Measurements from ENCODE around the gene DUSP28. TPM values are rescaled to one million over a fixed set of nuclear protein-coding genes. Genes with fewer than 3 reads are reported as not detected.
"Not testable (repeated sequence)": the region's sequence is repeated elsewhere in the genome, so short reads cannot be mapped to it uniquely, and the experiment has no call there.

DUSP28 gene
- polyA plus RNA-seq, 3 donors from 2014 or later: 13.7 to 27.4 (median 27.4) TPM

- H3K4me1 Mint-ChIP-seq: peaks cover 55 to 58% of the 10 kb centered on the region in 2 donors
- peaks cover 5 to 9% (median 9%) of the 10 kb centered on the region in 3 donors for H3K27me3 Mint-ChIP-seq (ENCODE audit: low read depth in 3 of 3)
- peak overlapping the region; percentile 78 to 89 (median 83) for H3K4me3 Mint-ChIP-seq
- H3K36me3 Mint-ChIP-seq: peaks cover 0 to 5% (median 0%) of the 10 kb centered on the region in 3 donors
- no peak for DNase-seq
- H3K27ac Mint-ChIP-seq: peak overlapping the region in 5 of 6 donors; percentile 76 to 95 (median 93)
- no peaks in the 10 kb centered on the region for H3K9me3 Mint-ChIP-seq
These were observed 1.9 kb upstream of the DUSP28 start for GRCh38 chr2:240558236-240558761.

- Mint-ChIP-seq H3K4me1 (peaks cover 65 to 67% of the 10 kb centered on the region in 2 donors), H3K27me3 (ENCODE audit: low read depth in 3 of 3) (peaks cover 5 to 10% (median 9%) of the 10 kb centered on the region in 3 donors), H3K27ac (peak overlapping the region; percentile 90 to 96 (median 94)), H3K9me3 (no peaks in the 10 kb centered on the region), H3K36me3 (peaks cover 0 to 9% (median 3%) of the 10 kb centered on the region in 3 donors), H3K4me3 (peak overlapping the region; percentile 78 to 89 (median 87))
- DNase-seq: no peak
These were observed 871 bp upstream of the DUSP28 start for GRCh38 chr2:240559286-240559685.

GRCh38 chr2:240560480-240561324 lies 545 bp downstream of the DUSP28 start:
- peaks cover 79% of the 10 kb centered on the region in 2 donors for H3K4me1 Mint-ChIP-seq

GRCh38 chr2:240561325-240561971 lies 1.3 kb downstream of the DUSP28 start:
- Mint-ChIP-seq H3K9me3 (no peaks in the 10 kb centered on the region), H3K4me1 (peaks cover 80 to 82% of the 10 kb centered on the region in 2 donors), H3K36me3 (peaks cover 0 to 13% (median 8%) of the 10 kb centered on the region in 3 donors), H3K27me3 (ENCODE audit: low read depth in 3 of 3) (peaks cover 17 to 22% (median 22%) of the 10 kb centered on the region in 3 donors), H3K27ac (peak overlapping the region; percentile 90 to 98 (median 93)), H3K4me3 (peak overlapping the region; percentile 83 to 91 (median 88))
- peak; percentile 25 to 43 (median 31) for DNase-seq

More at GRCh38 chr2:240560480-240561324, 545 bp downstream of the DUSP28 start:
- peaks cover 13 to 19% (median 15%) of the 10 kb centered on the region in 3 donors for H3K27me3 Mint-ChIP-seq (ENCODE audit: low read depth in 3 of 3)
- peak overlapping the region; percentile 83 to 91 (median 88) for H3K4me3 Mint-ChIP-seq
- no peaks in the 10 kb centered on the region for H3K9me3 Mint-ChIP-seq
- H3K36me3 Mint-ChIP-seq: peaks cover 0 to 13% (median 8%) of the 10 kb centered on the region in 3 donors
- H3K27ac Mint-ChIP-seq: peak overlapping the region; percentile 90 to 98 (median 93)
- DNase-seq: peak; percentile 100

GRCh38 chr2:240563231-240563630 lies 3.1 kb downstream of the DUSP28 start:
- Mint-ChIP-seq H3K36me3 (peaks cover 0 to 13% (median 8%) of the 10 kb centered on the region in 3 donors), H3K27ac (peak overlapping the region; percentile 93 to 100 (median 98)), H3K4me1 (peaks cover 83 to 85% of the 10 kb centered on the region in 2 donors), H3K4me3 (peak overlapping the region; percentile 18 to 93 (median 92)), H3K27me3 (ENCODE audit: low read depth in 3 of 3) (peaks cover 22 to 35% (median 31%) of the 10 kb centered on the region in 3 donors)
- not testable (repeated sequence) for H3K9me3 Mint-ChIP-seq, DNase-seq

- Mint-ChIP-seq H3K4me3 (peak overlapping the region; percentile 85 to 94 (median 92)), H3K27ac (peak overlapping the region; percentile 93 to 100 (median 98)), H3K36me3 (peaks cover 0 to 13% (median 8%) of the 10 kb centered on the region in 3 donors), H3K27me3 (ENCODE audit: low read depth in 3 of 3) (peaks cover 22 to 37% (median 29%) of the 10 kb centered on the region in 3 donors), H3K9me3 (no peaks in the 10 kb centered on the region), H3K4me1 (peaks cover 76% of the 10 kb centered on the region in 2 donors)
- no peak for DNase-seq
These were observed 3.9 kb downstream of the DUSP28 start for GRCh38 chr2:240563951-240564560.

- Mint-ChIP-seq H3K4me3 (peak overlapping the region; percentile 85 to 94 (median 92)), H3K4me1 (peaks cover 76% of the 10 kb centered on the region in 2 donors), H3K9me3 (no peaks in the 10 kb centered on the region), H3K27ac (peak overlapping the region; percentile 93 to 100 (median 98)), H3K27me3 (ENCODE audit: low read depth in 3 of 3) (peaks cover 20 to 37% (median 29%) of the 10 kb centered on the region in 3 donors), H3K36me3 (peaks cover 0 to 13% (median 8%) of the 10 kb centered on the region in 3 donors)
- DNase-seq: peak in 1 of 3 donors; percentile 30
These were observed 4.6 kb downstream of the DUSP28 start for GRCh38 chr2:240564561-240565332.

GRCh38 chr2:240565333-240566202 lies 5.4 kb downstream of the DUSP28 start:
- peaks cover 20 to 33% (median 29%) of the 10 kb centered on the region in 3 donors for H3K27me3 Mint-ChIP-seq (ENCODE audit: low read depth in 3 of 3)
- peak overlapping the region; percentile 93 to 100 (median 98) for H3K27ac Mint-ChIP-seq
- H3K4me3 Mint-ChIP-seq: peak overlapping the region; percentile 85 to 94 (median 92)
- H3K4me1 Mint-ChIP-seq: peaks cover 79 to 81% of the 10 kb centered on the region in 2 donors
- H3K9me3 Mint-ChIP-seq: no peaks in the 10 kb centered on the region
- peaks cover 0 to 13% (median 8%) of the 10 kb centered on the region in 3 donors for H3K36me3 Mint-ChIP-seq
- DNase-seq: peak; percentile 97 to 98 (median 97)

GRCh38 chr2:240566203-240567136 lies 6.3 kb downstream of the DUSP28 start:
- Mint-ChIP-seq H3K4me1 (peaks cover 82 to 86% of the 10 kb centered on the region in 2 donors), H3K27ac (peak overlapping the region; percentile 93 to 100 (median 98)), H3K36me3 (peaks cover 0 to 10% (median 8%) of the 10 kb centered on the region in 3 donors), H3K27me3 (ENCODE audit: low read depth in 3 of 3) (peaks cover 18 to 28% (median 24%) of the 10 kb centered on the region in 3 donors), H3K9me3 (no peaks in the 10 kb centered on the region), H3K4me3 (peak overlapping the region; percentile 85 to 94 (median 92))
- peak; percentile 92 to 94 (median 93) for DNase-seq

- no peaks in the 10 kb centered on the region for H3K9me3 Mint-ChIP-seq
- H3K27ac Mint-ChIP-seq: peak overlapping the region; percentile 93 to 99 (median 96)
- H3K4me3 Mint-ChIP-seq: peak overlapping the region; percentile 85 to 94 (median 92)
- H3K27me3 Mint-ChIP-seq (ENCODE audit: low read depth in 3 of 3): peaks cover 18 to 29% (median 24%) of the 10 kb centered on the region in 3 donors
- peaks cover 0 to 8% (median 8%) of the 10 kb centered on the region in 3 donors for H3K36me3 Mint-ChIP-seq
- peak; percentile 67 to 74 (median 68) for DNase-seq
- peaks cover 81 to 85% of the 10 kb centered on the region in 2 donors for H3K4me1 Mint-ChIP-seq
These were observed 7.1 kb downstream of the DUSP28 start for GRCh38 chr2:240567137-240567871.

Measured in immature natural killer cell (primary cell).